Parathyroid adenoma (tissue), 2 donors: ENCODE measurements around the gene C11orf91.

Experiments used
- H2AFZ ChIP-seq: fragments of 300-600 bp; sonication (generic); one replicate; pipeline ENCODE4 v1.7.0; 2017; ENCODE audit warnings: antibody characterized with exemption, mild to moderate bottlenecking
- H3K27ac ChIP-seq: fragments of 300-600 bp; sonication (generic); one replicate; pipeline ENCODE4 v1.7.0; 2017
- H3K27me3 ChIP-seq: fragments of 300-600 bp; sonication (generic); one replicate; pipeline ENCODE4 v1.7.0; 2017; ENCODE audit warnings: low read length; ENCODE audit not compliant: control insufficient read depth, insufficient read depth
- H3K36me3 ChIP-seq: fragments of 300-600 bp; sonication (generic); one replicate; pipeline ENCODE4 v1.7.0; 2017; ENCODE audit warnings: low read length; ENCODE audit not compliant: control insufficient read depth, insufficient read depth
- H3K4me1 ChIP-seq: fragments of 300-600 bp; sonication (generic); one replicate; pipeline ENCODE4 v1.7.0; 2017; ENCODE audit warnings: control low read depth
- H3K4me2 ChIP-seq: fragments of 300-600 bp; sonication (generic); one replicate; pipeline ENCODE4 v1.7.0; 2017; ENCODE audit warnings: low read length
- H3K4me3 ChIP-seq: fragments of 300-600 bp; sonication (generic); one replicate; pipeline ENCODE4 v1.7.0; 2017; ENCODE audit warnings: low read depth, low read length
- H3K79me2 ChIP-seq: fragments of 300-600 bp; sonication (generic); one replicate; pipeline ENCODE4 v1.7.0; 2017; ENCODE audit warnings: control low read depth
- H3K9ac ChIP-seq: fragments of 300-600 bp; sonication (generic); one replicate; pipeline ENCODE4 v1.7.0; 2017; ENCODE audit warnings: mild to moderate bottlenecking
- H3K9me3 ChIP-seq: fragments of 300-600 bp; sonication (generic); one replicate; pipeline ENCODE4 v1.7.0; 2017; ENCODE audit warnings: low read length; ENCODE audit not compliant: control insufficient read depth
- TF ChIP-seq, protein P1 (sequence below): fragments of 300-600 bp; sonication (generic); IDR thresholded peaks from one replicate; pipeline ENCODE4 v1.7.0; 2017; ENCODE audit warnings: antibody characterized with exemption, mild to moderate bottlenecking
- donor health status: primary hyperparathyroidism.

Gene C11orf91

DNA sequence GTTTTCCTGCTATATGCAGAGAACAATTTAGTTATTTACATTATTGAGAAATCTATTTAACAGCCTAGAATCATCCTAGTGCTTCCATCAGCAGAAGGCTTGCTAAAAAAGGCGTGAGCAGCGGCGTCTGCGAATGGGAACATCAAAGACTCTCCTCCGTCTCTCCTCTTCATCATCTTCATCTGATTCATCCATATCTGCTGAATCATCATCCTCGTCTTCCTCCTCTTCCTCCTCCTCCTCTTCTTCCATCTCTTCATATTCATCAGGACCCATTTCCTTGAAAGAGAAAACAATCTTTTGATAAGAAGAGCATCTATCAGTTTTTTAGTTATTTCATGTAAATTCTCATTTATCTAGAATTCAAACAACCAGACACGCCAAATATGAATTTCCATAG is 41.2 kb upstream of the C11orf91 start:
- Histone ChIP-seq H2AFZ (no peak overlapping the region), H3K79me2 (no peaks in the 10 kb centered on the region), H3K36me3 (no peaks in the 10 kb centered on the region), H3K4me3 (no peak overlapping the region), H3K9me3 (no peaks in the 10 kb centered on the region), H3K27ac (no peak overlapping the region), H3K4me1 (peaks cover 1% of the 10 kb centered on the region), H3K27me3 (no peaks in the 10 kb centered on the region), H3K4me2 (no peak overlapping the region), H3K9ac (no peak overlapping the region)
- TF ChIP-seq, protein P1, sequence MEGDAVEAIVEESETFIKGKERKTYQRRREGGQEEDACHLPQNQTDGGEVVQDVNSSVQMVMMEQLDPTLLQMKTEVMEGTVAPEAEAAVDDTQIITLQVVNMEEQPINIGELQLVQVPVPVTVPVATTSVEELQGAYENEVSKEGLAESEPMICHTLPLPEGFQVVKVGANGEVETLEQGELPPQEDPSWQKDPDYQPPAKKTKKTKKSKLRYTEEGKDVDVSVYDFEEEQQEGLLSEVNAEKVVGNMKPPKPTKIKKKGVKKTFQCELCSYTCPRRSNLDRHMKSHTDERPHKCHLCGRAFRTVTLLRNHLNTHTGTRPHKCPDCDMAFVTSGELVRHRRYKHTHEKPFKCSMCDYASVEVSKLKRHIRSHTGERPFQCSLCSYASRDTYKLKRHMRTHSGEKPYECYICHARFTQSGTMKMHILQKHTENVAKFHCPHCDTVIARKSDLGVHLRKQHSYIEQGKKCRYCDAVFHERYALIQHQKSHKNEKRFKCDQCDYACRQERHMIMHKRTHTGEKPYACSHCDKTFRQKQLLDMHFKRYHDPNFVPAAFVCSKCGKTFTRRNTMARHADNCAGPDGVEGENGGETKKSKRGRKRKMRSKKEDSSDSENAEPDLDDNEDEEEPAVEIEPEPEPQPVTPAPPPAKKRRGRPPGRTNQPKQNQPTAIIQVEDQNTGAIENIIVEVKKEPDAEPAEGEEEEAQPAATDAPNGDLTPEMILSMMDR, result no peak

DNA sequence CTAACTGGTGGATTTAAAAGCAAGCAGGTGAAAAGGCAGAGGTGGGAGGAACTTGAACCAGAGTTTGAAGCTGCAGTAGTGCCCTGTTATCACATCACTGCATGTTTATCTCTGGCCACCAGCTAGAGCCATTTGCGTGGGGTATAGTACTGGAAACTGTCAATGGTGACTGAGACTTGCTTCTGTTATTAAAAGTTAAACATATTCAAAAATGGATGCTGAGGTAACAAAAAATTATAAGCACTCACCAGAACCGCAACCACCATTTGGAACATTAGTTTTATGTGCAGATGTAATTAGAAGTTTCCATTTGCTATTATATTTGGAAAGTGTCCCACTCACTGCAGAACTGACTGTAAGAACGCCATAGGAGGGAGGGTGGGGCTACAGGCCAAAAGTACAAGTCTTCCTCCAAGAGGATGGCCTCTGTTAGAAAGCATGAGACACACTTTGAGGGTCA is 36.8 kb upstream of the C11orf91 start:
- H3K4me2 ChIP-seq, result no peak overlapping the region
- H3K4me1 ChIP-seq, result peaks cover 6% of the 10 kb centered on the region
- peak overlapping the region; percentile 74 for H2AFZ ChIP-seq
- no peak overlapping the region for H3K9ac ChIP-seq
- H3K27me3 ChIP-seq, result no peaks in the 10 kb centered on the region
- H3K79me2 ChIP-seq, result peaks cover 23% of the 10 kb centered on the region
- no peak overlapping the region for H3K4me3 ChIP-seq
- H3K27ac ChIP-seq, result peak overlapping the region; percentile 97
- H3K36me3 ChIP-seq, result no peaks in the 10 kb centered on the region
- TF ChIP-seq, protein P1, result no peak
- no peaks in the 10 kb centered on the region for H3K9me3 ChIP-seq

DNA sequence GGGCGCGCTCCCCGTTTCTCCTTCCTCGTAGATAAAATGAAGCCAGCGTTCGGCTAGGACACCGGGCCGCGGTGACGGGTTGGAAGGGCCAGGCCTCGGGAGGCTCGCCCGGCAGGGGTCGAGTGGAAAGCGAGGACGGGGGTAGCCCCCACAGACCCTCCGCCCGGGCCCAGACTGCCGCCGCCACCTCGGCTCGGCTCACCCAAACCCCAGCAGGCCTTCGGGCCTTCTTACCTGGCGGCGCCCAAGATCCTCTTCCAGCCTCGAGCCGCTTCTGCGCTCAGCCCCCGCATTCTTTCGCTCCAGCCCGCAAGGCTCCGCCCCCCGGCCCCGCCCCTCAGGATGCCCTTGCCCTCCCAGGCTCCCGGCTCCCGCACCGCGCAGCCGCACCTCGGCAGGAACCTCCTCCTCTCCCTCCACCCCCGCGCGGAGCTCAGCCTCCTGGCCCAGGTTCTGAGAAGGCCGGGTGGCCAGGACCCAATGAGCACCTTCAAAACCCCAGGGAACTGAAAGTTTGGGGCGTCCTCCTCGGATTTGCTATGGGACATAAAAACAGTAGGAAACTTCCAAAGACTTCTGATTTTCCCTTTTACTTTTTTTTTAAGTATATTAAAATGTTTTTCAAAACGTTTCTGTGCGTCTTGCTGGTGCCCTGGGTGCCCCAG is 35.7 kb upstream of the C11orf91 start, which contains the start of gene CD59:
TSS of gene CD59 (minus strand) at position 276 of the 665 bp plus-strand sequence. CDS start 13,978 bp downstream, outside the sequence.
- Histone ChIP-seq H3K9me3 (no peaks in the 10 kb centered on the region), H3K36me3 (no peaks in the 10 kb centered on the region), H3K27me3 (no peaks in the 10 kb centered on the region), H3K9ac (peak within 1 kb of the TSS; percentile 94), H3K79me2 (peaks cover 25% of the 10 kb centered on the region), H3K27ac (peak within 1 kb of the TSS; percentile 97), H3K4me3 (peak within 1 kb of the TSS; percentile 85), H3K4me2 (peak within 1 kb of the TSS; percentile 88), H3K4me1 (peaks cover 14% of the 10 kb centered on the region), H2AFZ (peak within 1 kb of the TSS; percentile 74)
- TF ChIP-seq, protein P1, result no peak

DNA sequence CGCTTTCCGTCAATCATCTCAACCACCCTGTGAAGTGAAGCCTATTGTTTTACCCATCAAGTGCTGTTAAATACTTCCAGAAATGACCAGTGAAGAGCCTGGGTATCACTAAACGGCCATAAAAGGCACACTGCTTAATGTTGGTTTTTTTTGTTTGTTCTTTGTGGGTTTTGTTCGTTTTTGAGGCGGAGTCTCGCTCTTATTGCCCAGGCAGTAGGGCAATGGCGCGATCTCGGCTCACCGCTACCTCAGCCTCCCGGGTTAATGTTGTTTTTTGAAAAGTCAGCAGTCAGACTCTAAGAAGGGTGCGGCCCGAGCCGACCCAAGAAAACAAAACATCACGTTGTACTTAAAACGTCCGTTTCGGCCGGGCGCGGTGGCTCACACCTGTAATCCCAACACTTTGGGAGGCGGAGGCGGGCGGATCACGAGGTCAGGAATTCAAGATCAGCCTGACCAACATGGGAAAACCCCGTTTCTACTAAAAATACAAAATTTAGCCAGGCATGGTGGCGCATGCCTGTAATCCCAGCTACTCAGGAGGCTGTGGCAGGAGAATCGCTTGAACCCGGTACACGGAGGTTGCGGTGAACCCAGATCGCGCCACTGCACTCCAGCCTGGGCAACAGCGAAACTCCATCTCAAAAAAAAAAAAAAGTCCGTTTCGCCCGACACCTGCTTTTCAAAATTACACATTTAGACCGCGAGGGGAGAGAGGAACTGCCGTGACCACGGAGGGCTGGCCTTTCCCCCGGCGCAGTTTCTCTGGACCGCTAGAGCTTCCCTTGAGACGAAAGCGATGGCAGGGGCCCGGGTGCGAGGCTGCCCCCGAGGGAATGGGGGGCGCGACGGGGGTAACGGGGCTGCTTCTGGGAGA is 34.9 kb upstream of the C11orf91 start:
- peak overlapping the region; percentile 85 for H3K4me3 ChIP-seq
- H3K79me2 ChIP-seq, result peaks cover 27% of the 10 kb centered on the region
- peaks cover 15% of the 10 kb centered on the region for H3K4me1 ChIP-seq
- peak overlapping the region; percentile 74 for H2AFZ ChIP-seq
- H3K9ac ChIP-seq, result peak overlapping the region; percentile 94
- H3K27me3 ChIP-seq, result no peaks in the 10 kb centered on the region
- H3K27ac ChIP-seq, result peak overlapping the region; percentile 97
- H3K9me3 ChIP-seq, result no peaks in the 10 kb centered on the region
- TF ChIP-seq, protein P1, result no peak
- peak overlapping the region; percentile 88 for H3K4me2 ChIP-seq
- H3K36me3 ChIP-seq, result no peaks in the 10 kb centered on the region
